ENCODE results near the gene FGGY.

Gene FGGY

GRCh38 chr1:59779949-59780348, 483.1 kb downstream of the FGGY start:
- in situ Hi-C loops (cut with HindIII; ENCODE audit: low sequenced_read_pairs): no loop called here

- in situ Hi-C loops (cut with HindIII; ENCODE audit: low sequenced_read_pairs): no loop called here
Measured at GRCh38 chr1:59788825-59789224, 491.9 kb downstream of the FGGY start.

GRCh38 chr1:59798600-59798999, 501.7 kb downstream of the FGGY start:
- in situ Hi-C loops (cut with HindIII; ENCODE audit: low sequenced_read_pairs): no loop called here

GRCh38 chr1:59803458-59804038, 506.7 kb downstream of the FGGY start:
- in situ Hi-C loops (cut with HindIII; ENCODE audit: low sequenced_read_pairs): no loop called here

- in situ Hi-C loops (cut with HindIII; ENCODE audit: low sequenced_read_pairs): no loop called here
Measured at GRCh38 chr1:59804301-59804700, 507.4 kb downstream of the FGGY start.

- in situ Hi-C loops (cut with HindIII; ENCODE audit: low sequenced_read_pairs): no loop called here
Measured at GRCh38 chr1:59805554-59805953, 508.7 kb downstream of the FGGY start.

Measured in endothelial cell of hepatic sinusoid (primary cell).